DOHH2 (cell line): Measurements from ENCODE around the gene SKA2.

Source experiments
- H3F3A ChIP-seq: fragments of 200-600 bp; sonication (generic), shearing (Covaris generic); 2 replicates; pipeline ENCODE4 v1.6.0; 2016; ENCODE audit warnings: antibody characterized with exemption, mild to moderate bottlenecking; ENCODE audit not compliant: control insufficient read depth, insufficient read depth
- H3K27ac ChIP-seq: fragments of 200-600 bp; sonication (generic); 2 replicates; pipeline ENCODE4 v1.5.1; 2014; ENCODE audit warnings: low read depth, mild to moderate bottlenecking, low read length, moderate library complexity
- H3K27me3 ChIP-seq: fragments of 200-600 bp; sonication (generic); 2 replicates; pipeline ENCODE4 v1.6.1; 2014; ENCODE audit warnings: mild to moderate bottlenecking, low read length, mixed read lengths; ENCODE audit not compliant: control insufficient read depth
- H3K36me3 ChIP-seq: fragments of 200-600 bp; sonication (generic); 2 replicates; pipeline ENCODE4 v1.6.1; 2014; ENCODE audit warnings: mild to moderate bottlenecking, low read length, moderate library complexity, mixed read lengths; ENCODE audit not compliant: control insufficient read depth
- H3K4me1 ChIP-seq: fragments of 200-600 bp; sonication (generic); 2 replicates; pipeline ENCODE4 v1.6.1; 2014; ENCODE audit warnings: mild to moderate bottlenecking, low read length, mixed read lengths; ENCODE audit not compliant: control insufficient read depth
- H3K4me2 ChIP-seq: fragments of 200-600 bp; sonication (generic); 2 replicates; pipeline ENCODE4 v1.6.0; 2014; ENCODE audit warnings: mild to moderate bottlenecking, low read length, moderate library complexity
- H3K4me3 ChIP-seq: fragments of 200-600 bp; sonication (generic); 2 replicates; pipeline ENCODE4 v1.5.1; 2014; ENCODE audit warnings: mild to moderate bottlenecking, low read length, mixed read lengths
- H3K79me2 ChIP-seq: fragments of 200-600 bp; sonication (generic); 2 replicates; pipeline ENCODE4 v1.6.1; 2014; ENCODE audit warnings: mild to moderate bottlenecking, low read length, mixed read lengths; ENCODE audit not compliant: control insufficient read depth
- H3K9me2 ChIP-seq: fragments of 200-600 bp; sonication (generic); replicated peaks from 2 replicates; pipeline ENCODE4 v1.6.1; 2014; ENCODE audit warnings: mild to moderate bottlenecking, low read length, mixed read lengths; ENCODE audit not compliant: control insufficient read depth
- H3K9me3 ChIP-seq: fragments of 200-600 bp; sonication (generic); 2 replicates; pipeline ENCODE4 v1.6.1; 2014; ENCODE audit warnings: antibody characterized with exemption, low read length, mixed read lengths; ENCODE audit not compliant: control insufficient read depth, insufficient read depth
- H4K20me1 ChIP-seq: fragments of 200-600 bp; sonication (generic); 2 replicates; pipeline ENCODE4 v1.6.0; 2014; ENCODE audit warnings: low read depth, mild to moderate bottlenecking, antibody characterized with exemption, low read length, moderate library complexity; ENCODE audit not compliant: control insufficient read depth, insufficient read depth
- CTCF ChIP-seq: fragments of 200-600 bp; sonication (generic); IDR thresholded peaks from one replicate; pipeline ENCODE4 v1.5.1; 2014; ENCODE audit warnings: antibody characterized with exemption, mild to moderate bottlenecking, low read depth, low read length; ENCODE audit not compliant: poor library complexity, severe bottlenecking
- EZH2phosphoT487 ChIP-seq: fragments of 200-600 bp; sonication (generic); IDR thresholded peaks from 2 replicates; pipeline ENCODE4 v1.6.1; 2017; ENCODE audit warnings: borderline replicate concordance, mild to moderate bottlenecking, antibody characterized with exemption, low read length, moderate library complexity, mixed read lengths

Gene SKA2

DNA sequence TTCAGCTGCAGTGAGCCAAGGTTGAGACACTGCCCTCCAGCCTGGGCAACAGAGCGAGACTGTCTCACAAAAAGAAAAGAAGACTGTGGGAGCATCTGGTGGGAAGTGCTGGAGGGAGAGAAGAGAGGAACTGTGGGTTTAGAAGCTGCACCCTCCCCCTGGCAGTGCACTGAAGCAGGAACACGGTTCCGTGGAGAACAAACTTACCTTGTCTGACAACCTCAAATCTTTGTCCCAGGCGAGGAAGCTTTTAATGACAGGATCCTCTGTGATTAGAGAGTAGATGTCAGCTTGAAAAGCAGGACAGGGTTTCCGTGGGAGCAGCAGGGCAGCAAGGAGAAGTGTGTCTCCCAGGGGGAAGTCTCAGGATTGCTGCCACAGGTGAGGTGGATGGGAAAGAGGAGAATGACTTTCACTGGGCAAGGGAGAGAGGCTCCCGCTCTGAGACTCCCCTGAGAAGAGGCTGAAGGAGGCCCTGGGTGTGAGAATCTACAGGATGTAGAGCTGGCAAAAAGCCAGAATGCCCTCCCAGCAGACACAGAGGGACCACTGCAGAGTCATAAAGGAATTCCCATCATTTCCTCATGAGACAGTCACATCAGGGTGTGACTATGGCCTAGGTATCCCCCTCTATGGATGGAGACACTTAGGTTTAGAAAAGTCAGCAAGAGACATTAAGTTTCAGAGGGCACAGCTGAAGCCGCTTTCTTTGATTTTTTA, 23.4 kb upstream of the SKA2 start:
- peaks cover 40% of the 10 kb centered on the region for H3K79me2 ChIP-seq
- H3K36me3 ChIP-seq = peaks cover 31% of the 10 kb centered on the region
- H3K9me3 ChIP-seq = no peaks in the 10 kb centered on the region
- peaks cover 5% of the 10 kb centered on the region for H3K4me1 ChIP-seq
- no peaks in the 10 kb centered on the region for H4K20me1 ChIP-seq
- no peak for TF ChIP-seq CTCF
- H3K27ac ChIP-seq = no peak overlapping the region
- no peaks in the 10 kb centered on the region for H3K9me2 ChIP-seq
- H3F3A ChIP-seq = no peaks in the 10 kb centered on the region
- H3K4me2 ChIP-seq = no peak overlapping the region
- no peak overlapping the region for H3K4me3 ChIP-seq
- no peaks in the 10 kb centered on the region for H3K27me3 ChIP-seq

DNA sequence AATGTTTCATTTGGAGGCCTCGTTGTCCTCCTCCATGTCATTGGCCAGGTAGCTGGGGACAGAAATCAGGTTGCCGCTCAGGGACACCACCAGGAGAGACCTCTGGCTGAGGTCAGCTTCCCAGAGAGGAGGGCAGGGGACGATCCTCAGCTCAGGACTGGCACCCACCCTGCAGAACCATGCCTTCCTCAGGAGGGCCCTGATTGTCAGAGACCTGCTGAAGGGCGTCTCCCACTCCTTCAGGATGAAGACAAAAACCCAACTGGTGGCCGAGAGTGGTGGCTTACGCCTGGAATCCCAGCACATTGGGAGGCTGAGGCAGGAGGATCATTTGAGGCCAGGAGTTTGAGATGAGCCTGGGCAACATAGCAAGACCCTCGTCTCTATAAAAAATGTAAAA, 20.1 kb upstream of the SKA2 start:
- Histone ChIP-seq H3K4me1 (peaks cover 5% of the 10 kb centered on the region), H3K27ac (no peak overlapping the region), H3K4me2 (no peak overlapping the region), H3K36me3 (peaks cover 47% of the 10 kb centered on the region), H3K9me3 (no peaks in the 10 kb centered on the region), H3K27me3 (no peaks in the 10 kb centered on the region), H4K20me1 (no peaks in the 10 kb centered on the region), H3K4me3 (no peak overlapping the region), H3K79me2 (peaks cover 38% of the 10 kb centered on the region), H3K9me2 (no peaks in the 10 kb centered on the region), H3F3A (no peaks in the 10 kb centered on the region)
- no peak for TF ChIP-seq EZH2phosphoT487
- no peak for TF ChIP-seq CTCF

DNA sequence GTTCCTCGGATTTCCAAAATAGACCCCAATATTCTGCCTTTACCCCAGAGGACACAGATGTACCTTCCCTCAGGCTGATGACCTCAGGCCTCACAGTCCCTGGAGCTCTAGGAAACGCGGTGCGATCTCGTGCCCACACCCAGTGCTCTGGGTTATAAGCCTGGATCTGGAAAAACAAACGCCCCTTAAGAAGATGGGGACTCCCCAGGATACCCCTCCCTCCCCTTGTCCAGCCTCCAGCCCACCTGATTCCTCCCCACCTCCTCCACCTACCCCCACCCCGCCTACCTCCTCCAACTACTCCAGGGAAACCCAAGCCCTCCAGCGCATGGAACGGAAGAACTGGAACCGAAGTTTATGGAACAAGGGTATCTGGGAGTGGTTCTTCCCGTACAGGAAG, 19.7 kb upstream of the SKA2 start:
- Histone ChIP-seq H3K9me3 (no peaks in the 10 kb centered on the region), H3K36me3 (peaks cover 51% of the 10 kb centered on the region), H3K4me2 (no peak overlapping the region), H3F3A (no peaks in the 10 kb centered on the region), H4K20me1 (no peaks in the 10 kb centered on the region), H3K4me1 (peaks cover 5% of the 10 kb centered on the region), H3K27me3 (no peaks in the 10 kb centered on the region), H3K4me3 (no peak overlapping the region), H3K9me2 (no peaks in the 10 kb centered on the region), H3K79me2 (peaks cover 41% of the 10 kb centered on the region), H3K27ac (no peak overlapping the region)
- no peak for TF ChIP-seq CTCF
- TF ChIP-seq EZH2phosphoT487 = no peak
